ENCODE results near the gene UNC13B.
"Not testable (repeated sequence)": the region's sequence is repeated elsewhere in the genome, so short reads cannot be mapped to it uniquely, and the experiment has no call there.

UNC13B gene

GRCh38 chr9:35229066-35229778 is 67.4 kb downstream of the UNC13B start:
- DNase-seq: no peak

- DNase-seq: no peak
Measured at GRCh38 chr9:35229779-35230143, 68.0 kb downstream of the UNC13B start.

- no peak for DNase-seq
Measured at GRCh38 chr9:35232867-35233544, 71.2 kb downstream of the UNC13B start.

GRCh38 chr9:35236692-35237091 is 74.9 kb downstream of the UNC13B start:
- no peak for DNase-seq

- DNase-seq: no peak
Measured at GRCh38 chr9:35237311-35237710, 75.5 kb downstream of the UNC13B start.

GRCh38 chr9:35245945-35246344 is 84.1 kb downstream of the UNC13B start:
- DNase-seq: not testable (repeated sequence)

- no peak for DNase-seq
Measured at GRCh38 chr9:35253075-35253474, 91.3 kb downstream of the UNC13B start.

- no peak for DNase-seq
Measured at GRCh38 chr9:35254237-35254636, 92.4 kb downstream of the UNC13B start.

GRCh38 chr9:35254984-35255857 is 93.4 kb downstream of the UNC13B start:
- no peak for DNase-seq

GRCh38 chr9:35257986-35258659 is 96.3 kb downstream of the UNC13B start:
- no peak for DNase-seq

GRCh38 chr9:35258660-35259474 is 97.1 kb downstream of the UNC13B start:
- peak; percentile 11 to 34 for DNase-seq

- DNase-seq: no peak
Measured at GRCh38 chr9:35260186-35260585, 98.4 kb downstream of the UNC13B start.

GRCh38 chr9:35262064-35262463 is 100.3 kb downstream of the UNC13B start:
- no peak for DNase-seq

GRCh38 chr9:35267710-35268109 is 105.9 kb downstream of the UNC13B start:
- no peak for DNase-seq

GRCh38 chr9:35269919-35270318 is 108.1 kb downstream of the UNC13B start:
- no peak for DNase-seq

GRCh38 chr9:35271637-35272036 is 109.8 kb downstream of the UNC13B start:
- no peak for DNase-seq

- no peak for DNase-seq
Measured at GRCh38 chr9:35272989-35273388, 111.2 kb downstream of the UNC13B start.

GRCh38 chr9:35273591-35273990 is 111.8 kb downstream of the UNC13B start:
- no peak for DNase-seq

GRCh38 chr9:35274993-35275392 is 113.2 kb downstream of the UNC13B start:
- DNase-seq: no peak

GRCh38 chr9:35277171-35277520 is 115.3 kb downstream of the UNC13B start:
- no peak for DNase-seq

- DNase-seq: no peak
Measured at GRCh38 chr9:35277628-35278359, 116.0 kb downstream of the UNC13B start.

- no peak for DNase-seq
Measured at GRCh38 chr9:35279946-35280345, 118.1 kb downstream of the UNC13B start.

Data from SHP77 (cell line).